Mesothelial cell of epicardium (in vitro differentiated cells): ENCODE data around the gene LIG1. TPM values are rescaled to one million over a fixed set of nuclear protein-coding genes. Genes with fewer than 3 reads are reported as not detected.

Experiments
- DNase-seq, 2 experiments: peaks; one replicate each; pipeline ENCODE4 v3.0.0; 2021; ENCODE audit warnings: low spot score in 2 of 2; ENCODE audit not compliant: unreplicated experiment in 2 of 2
- H3K27ac Mint-ChIP-seq: 2 replicates; pipeline ENCODE4 v1.8.0; 2021; ENCODE audit warnings: mixed read lengths
- H3K27me3 Mint-ChIP-seq: 2 replicates; pipeline ENCODE4 v1.8.0; 2021; ENCODE audit warnings: low read depth, mixed read lengths
- H3K36me3 Mint-ChIP-seq: 2 replicates; pipeline ENCODE4 v1.8.0; 2021; ENCODE audit warnings: mixed read lengths
- H3K4me1 Mint-ChIP-seq: 2 replicates; pipeline ENCODE4 v1.8.0; 2021; ENCODE audit warnings: mixed read lengths
- H3K4me3 Mint-ChIP-seq: 2 replicates; pipeline ENCODE4 v1.8.0; 2021; ENCODE audit warnings: mild to moderate bottlenecking, moderate library complexity, mixed read lengths
- H3K9me3 Mint-ChIP-seq: 2 replicates; pipeline ENCODE4 v1.8.0; 2021; ENCODE audit warnings: mixed read lengths
- CTCF ChIP-seq: fragments of 200-600 bp; sonication (generic); IDR thresholded peaks from one replicate; pipeline ENCODE4 v1.5.0; 2021; ENCODE audit warnings: antibody characterized with exemption; ENCODE audit not compliant: unreplicated experiment
- total RNA-seq: library from RNA; stranded (reverse); gene quantifications from 3 replicates; pipeline ENCODE4 v1.2.1, GENCODE V29; 2021

The LIG1 gene
- total RNA-seq, 1 donor from 2014 or later, result 66.5 TPM

- Mint-ChIP-seq H3K27ac (no peak overlapping the region), H3K36me3 (peaks cover 43% of the 10 kb centered on the region), H3K9me3 (peaks cover 6% of the 10 kb centered on the region), H3K4me3 (no peak overlapping the region), H3K4me1 (no peaks in the 10 kb centered on the region), H3K27me3 (no peaks in the 10 kb centered on the region)
- no peak for TF ChIP-seq CTCF
- no peak for DNase-seq
These were observed 16.4 kb upstream of the LIG1 start for GRCh38 chr19:48186541-48186991.

DNA sequence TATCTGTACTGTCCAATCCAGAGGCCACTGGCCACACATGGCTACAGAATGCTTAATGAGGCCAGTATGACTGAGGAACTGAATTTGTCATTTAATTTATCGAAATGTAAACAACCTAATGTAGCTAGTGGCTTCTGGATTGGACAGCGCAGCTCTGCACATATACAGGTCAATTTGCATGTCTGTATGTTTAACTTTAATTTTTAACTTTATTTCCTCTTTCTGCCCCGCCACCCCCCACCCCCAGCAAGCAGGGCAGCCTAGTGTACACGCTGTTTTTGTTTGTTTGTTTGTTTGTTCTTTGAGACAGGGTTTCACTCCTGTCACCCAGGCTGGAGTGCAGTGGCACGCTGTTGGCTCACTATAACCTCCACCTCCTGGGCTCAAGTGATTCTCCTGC, 15.9 kb upstream of the LIG1 start:
- Mint-ChIP-seq H3K9me3 (peaks cover 11% of the 10 kb centered on the region), H3K4me1 (no peaks in the 10 kb centered on the region), H3K4me3 (no peak overlapping the region), H3K27me3 (no peaks in the 10 kb centered on the region), H3K36me3 (peaks cover 46% of the 10 kb centered on the region), H3K27ac (no peak overlapping the region)
- DNase-seq, result no peak
- TF ChIP-seq CTCF, result no peak

DNA sequence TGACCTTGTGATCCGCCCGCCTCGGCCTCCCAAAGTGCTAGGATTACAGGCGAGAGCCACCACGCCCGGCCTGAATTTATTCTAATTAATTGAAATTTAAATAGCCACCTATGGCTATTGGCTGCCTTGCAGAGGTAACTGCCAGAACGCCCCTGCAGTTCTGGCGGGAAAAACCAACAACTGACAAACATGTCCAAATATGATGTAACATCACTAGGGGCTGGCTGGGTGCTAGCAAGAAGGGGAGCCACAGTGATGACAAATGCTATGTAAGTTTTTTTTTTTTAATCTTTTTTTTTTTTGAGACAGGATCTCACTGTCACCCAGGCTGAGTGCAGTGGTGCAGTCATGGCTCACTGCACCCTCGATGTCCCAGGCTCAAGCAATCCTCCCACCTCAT, 13.2 kb upstream of the LIG1 start:
- H3K4me3 Mint-ChIP-seq, result no peak overlapping the region
- no peaks in the 10 kb centered on the region for H3K27me3 Mint-ChIP-seq
- peaks cover 13% of the 10 kb centered on the region for H3K9me3 Mint-ChIP-seq
- DNase-seq, result no peak
- H3K4me1 Mint-ChIP-seq, result no peaks in the 10 kb centered on the region
- H3K27ac Mint-ChIP-seq, result no peak overlapping the region
- peaks cover 47% of the 10 kb centered on the region for H3K36me3 Mint-ChIP-seq
- TF ChIP-seq CTCF, result no peak

- Mint-ChIP-seq H3K9me3 (peaks cover 13% of the 10 kb centered on the region), H3K27ac (no peak overlapping the region), H3K36me3 (peaks cover 45% of the 10 kb centered on the region), H3K27me3 (no peaks in the 10 kb centered on the region), H3K4me1 (no peaks in the 10 kb centered on the region), H3K4me3 (no peak overlapping the region)
- DNase-seq, result no peak
- TF ChIP-seq CTCF, result no peak
These were observed 12.3 kb upstream of the LIG1 start for GRCh38 chr19:48182434-48182833.

DNA sequence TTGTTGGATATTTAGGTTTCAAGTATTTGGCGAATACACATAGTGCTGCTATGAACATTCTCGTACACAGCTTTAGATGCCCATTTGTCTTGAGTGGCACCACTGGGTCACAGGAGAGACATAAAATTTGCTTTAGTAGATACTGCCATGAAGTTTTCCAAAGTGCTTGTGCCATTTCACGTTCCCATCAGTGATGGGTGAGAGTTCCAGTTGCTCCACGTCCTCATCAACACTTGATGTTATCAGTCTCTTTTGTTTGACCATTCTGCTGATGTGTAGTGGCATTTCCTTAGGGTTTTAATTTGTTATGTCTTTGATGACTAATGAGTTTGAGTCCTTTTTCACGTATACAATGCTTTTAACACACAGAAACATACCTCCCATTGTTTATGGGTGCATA, 11.4 kb upstream of the LIG1 start:
- no peak for DNase-seq
- Mint-ChIP-seq H3K36me3 (peaks cover 51% of the 10 kb centered on the region), H3K27me3 (no peaks in the 10 kb centered on the region), H3K4me1 (no peaks in the 10 kb centered on the region), H3K27ac (no peak overlapping the region), H3K4me3 (no peak overlapping the region), H3K9me3 (peaks cover 13% of the 10 kb centered on the region)
- no peak for TF ChIP-seq CTCF

- no peaks in the 10 kb centered on the region for H3K27me3 Mint-ChIP-seq
- H3K4me1 Mint-ChIP-seq, result peaks cover 3% of the 10 kb centered on the region
- peaks cover 53% of the 10 kb centered on the region for H3K36me3 Mint-ChIP-seq
- peaks cover 7% of the 10 kb centered on the region for H3K9me3 Mint-ChIP-seq
- no peak for TF ChIP-seq CTCF
- DNase-seq, result no peak
- H3K4me3 Mint-ChIP-seq, result no peak overlapping the region
- no peak overlapping the region for H3K27ac Mint-ChIP-seq
These were observed 6.1 kb upstream of the LIG1 start for GRCh38 chr19:48176226-48176625.
